ENCODE data around the gene ZCCHC14.

The ZCCHC14 gene

DNA sequence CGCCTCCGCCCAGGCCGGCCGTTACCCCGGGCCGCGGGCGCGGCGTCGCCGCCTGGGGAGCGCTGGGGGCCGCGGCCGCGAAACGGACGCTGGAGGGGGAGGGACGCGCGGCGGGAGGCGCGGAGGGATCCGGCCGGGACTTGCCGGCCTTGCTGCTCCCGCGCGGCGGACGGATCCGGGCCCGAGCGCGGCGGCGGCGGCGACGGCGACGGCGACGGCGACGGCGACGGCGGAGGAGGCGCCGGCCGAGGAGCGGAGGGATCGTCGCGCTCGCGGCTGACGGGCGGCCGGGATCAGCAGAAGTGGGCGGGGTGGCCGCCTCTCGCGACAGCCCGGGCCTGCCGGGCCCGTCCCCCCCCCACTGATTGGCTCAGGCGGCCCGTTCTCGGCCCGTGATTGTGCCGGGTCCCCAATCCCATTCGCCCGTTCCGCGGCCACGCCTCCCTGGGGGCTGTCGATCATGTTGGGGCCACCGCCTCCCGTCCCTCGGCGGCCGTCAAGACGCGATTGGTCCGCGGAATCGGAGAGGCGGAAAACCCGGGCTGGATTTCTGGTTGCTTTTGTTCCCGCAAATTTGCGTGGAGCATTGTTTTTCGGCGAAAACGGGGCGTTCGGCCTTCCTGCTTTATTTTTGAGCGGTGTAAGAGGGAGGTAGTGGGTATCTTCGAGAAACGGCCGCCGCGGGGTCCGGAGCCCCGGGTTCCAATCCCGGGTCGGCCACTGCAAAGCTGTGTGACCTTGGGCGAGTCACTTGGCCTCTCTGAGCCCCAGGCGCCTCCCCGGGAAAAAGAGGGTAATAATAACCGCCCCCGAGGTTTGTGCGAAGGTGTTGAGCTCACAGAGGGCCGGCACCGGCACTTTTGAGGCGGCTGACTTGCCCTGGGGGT is at the start of gene ZCCHC14:
ZCCHC14 (minus strand) TSS at position 304 of the 887 bp plus-strand sequence. CDS start 786 bp downstream, outside the sequence.
- peak; percentile 97 for DNase-seq

DNA sequence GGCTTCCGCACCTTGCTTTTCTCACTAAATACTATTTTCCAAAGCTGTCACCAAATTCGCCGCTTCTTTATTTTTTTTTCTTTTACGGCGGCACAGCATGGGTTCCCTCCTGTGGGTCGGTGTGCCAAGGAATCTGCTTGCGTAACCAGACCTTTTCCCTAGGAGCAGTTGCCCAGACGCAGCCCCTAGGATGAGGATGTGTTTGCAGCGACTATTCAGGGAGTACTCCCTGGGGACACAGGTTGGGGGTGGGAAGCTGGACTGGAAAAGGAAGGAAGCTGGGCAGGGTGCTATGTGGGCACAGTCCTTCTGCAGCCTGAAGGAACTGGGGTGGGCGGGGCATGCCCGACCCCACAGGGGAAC is 49.0 kb upstream of the ZCCHC14 start:
- peak; percentile 12 for DNase-seq

DNA sequence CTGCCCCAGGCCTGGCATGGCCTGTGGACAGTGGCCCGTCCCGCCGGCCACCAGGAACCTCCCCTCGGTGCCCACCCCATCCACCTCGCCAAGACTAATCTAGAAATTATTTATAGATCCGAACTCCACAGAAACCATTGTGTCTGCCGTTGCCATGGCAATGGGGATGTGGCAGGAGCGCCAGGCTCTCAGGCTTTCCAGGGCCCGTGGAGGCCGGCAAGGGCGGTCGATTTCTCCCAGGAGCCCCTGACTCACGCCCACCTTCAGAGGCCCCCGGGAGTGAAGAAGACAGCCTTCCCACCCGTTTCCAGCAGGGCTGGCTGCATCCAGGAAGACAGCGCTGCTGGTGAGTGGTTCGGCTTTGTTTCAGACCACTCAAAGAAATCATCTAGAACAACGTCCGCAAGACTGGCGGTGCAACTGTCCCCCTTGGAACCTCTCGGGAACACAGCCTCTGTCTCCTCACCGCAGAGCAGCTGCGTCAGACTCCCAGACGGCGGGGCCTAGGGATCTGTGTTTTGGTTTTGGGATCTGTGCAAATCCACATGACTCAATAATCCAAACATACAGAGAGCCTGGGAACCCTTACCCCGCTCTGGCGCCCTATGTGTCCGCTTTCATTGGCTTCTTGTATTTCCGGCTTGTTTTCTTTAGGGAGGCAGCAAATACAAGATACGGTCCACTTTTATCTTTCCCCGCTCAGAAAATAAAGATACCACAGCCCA is 48.5 kb upstream of the ZCCHC14 start:
- no peak for DNase-seq

DNA sequence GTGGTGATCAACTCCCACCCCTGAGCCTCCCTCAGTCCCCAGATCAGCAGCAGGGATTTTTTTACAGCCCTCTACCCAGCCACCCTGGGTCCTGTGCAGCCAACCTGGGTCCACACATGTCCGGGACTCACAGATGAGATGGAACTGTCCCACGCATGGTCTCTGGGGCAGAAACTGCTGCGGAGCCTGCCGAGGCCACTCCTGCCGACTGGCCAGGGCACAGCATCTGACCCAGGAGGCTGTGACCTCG is 48.0 kb upstream of the ZCCHC14 start:
- DNase-seq, result no peak

DNA sequence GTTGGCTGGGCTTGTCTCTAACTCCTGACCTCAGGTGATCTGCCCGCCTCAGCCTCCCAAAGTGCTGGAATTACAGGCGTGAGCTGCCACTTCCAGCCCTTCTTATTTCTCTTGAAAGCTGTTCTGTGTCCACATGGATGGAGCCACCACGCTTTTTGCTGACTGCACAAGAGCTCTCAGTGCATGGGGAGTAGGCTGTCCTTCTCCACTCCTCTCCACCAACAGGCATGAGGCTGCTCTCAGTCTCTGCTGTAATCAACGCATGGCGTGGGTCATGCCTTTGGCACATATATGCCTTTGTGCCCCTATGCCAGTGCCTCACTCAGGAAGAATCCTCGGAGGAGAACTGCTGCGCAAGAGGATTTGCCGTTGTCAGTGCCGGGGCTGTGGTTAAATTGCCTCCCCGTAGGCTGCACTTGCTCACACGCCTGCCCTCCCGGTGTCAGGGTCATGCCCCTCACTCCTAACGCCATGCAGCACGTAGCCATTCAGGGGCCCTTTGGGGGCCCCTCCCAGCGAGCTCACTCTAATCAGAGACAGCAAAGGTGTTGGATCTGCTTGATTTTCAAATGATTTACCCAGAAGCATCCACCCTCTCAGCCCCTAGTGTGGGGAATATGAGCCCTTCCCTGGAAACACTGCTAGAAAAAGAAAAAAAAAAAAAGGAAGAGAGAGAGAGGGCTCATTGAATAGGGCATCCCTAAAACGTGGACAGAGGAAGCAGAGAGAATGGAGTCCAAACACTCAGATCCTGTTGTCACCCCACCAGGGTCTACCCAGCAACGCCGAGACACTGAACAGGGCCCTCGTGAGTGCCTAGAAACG is 47.5 kb upstream of the ZCCHC14 start:
- no peak for DNase-seq

DNA sequence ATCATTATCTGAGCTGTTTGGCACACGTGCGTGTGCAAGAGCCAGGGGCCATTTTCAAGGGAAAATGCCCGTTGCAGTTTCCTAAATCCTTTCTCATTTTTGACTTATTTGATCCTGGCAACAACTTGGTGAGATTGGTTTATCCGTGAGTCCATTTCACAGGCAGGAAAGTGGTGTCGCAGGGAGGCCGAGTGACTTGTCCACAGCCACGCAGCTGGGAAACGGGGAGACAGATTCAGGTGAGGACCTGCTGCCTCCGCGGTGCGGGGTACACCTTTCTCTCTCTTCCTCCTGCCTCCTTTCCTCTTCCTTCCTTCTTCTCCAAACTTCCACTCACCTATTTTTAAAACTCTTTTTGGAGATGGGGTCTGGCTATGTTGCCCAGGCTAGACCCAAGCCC is 46.3 kb upstream of the ZCCHC14 start:
- no peak for DNase-seq

DNA sequence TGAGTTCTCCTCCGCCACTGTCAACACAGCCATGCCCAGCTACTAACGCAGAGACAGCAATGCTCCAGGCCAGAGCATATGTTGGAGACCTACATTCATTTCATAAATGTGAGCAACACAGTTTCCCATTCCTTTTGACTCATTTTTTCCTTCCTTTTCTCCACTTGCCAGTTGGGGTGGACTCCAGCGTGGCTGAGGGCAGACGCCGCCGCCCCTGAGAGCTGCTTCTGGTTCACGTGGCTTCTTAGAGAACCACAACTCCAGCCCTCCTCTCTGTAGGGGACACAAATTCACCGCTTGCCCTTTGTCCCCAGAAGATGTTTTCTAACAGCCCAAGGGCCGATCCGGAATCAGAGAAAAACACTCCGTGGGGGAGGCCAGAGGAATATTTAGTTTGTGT is 45.8 kb upstream of the ZCCHC14 start:
- DNase-seq, result no peak

DNA sequence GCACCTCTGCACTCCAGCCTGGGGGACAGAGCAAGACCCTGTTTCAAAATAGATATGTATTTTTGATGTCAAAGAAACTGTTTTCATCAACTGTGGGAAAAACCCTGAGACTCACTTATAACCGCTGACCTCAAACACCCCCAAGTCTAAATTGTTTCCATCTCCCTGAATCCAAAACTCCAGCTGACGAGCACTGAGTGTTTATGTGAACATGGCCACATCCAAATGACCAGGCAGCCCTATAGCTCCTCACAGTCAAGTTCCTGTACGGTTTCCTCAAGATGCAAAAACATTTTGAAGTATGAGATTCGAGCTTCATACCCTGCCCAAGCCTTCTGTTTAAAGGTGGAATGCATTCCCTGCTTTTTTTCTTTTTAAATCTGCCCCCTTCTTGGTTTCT is 45.3 kb upstream of the ZCCHC14 start:
- no peak for DNase-seq

DNA sequence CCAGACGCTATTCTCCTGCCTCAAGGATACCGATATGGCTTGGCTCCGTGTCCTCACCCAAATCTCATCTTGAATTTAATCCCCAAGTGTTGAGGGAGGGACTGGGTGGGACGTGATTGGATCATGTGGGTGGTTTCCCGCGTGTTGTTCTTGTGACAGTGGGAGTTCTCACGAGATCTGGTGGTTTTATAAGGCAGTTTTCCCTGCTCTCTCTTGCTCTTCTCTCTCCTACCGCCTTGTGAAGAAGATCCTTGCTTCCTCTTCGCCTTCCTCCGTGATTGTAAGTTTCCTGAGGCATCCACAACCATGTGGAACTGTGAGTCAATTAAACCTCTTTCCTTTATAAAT is 43.9 kb upstream of the ZCCHC14 start:
- DNase-seq, result no peak

DNA sequence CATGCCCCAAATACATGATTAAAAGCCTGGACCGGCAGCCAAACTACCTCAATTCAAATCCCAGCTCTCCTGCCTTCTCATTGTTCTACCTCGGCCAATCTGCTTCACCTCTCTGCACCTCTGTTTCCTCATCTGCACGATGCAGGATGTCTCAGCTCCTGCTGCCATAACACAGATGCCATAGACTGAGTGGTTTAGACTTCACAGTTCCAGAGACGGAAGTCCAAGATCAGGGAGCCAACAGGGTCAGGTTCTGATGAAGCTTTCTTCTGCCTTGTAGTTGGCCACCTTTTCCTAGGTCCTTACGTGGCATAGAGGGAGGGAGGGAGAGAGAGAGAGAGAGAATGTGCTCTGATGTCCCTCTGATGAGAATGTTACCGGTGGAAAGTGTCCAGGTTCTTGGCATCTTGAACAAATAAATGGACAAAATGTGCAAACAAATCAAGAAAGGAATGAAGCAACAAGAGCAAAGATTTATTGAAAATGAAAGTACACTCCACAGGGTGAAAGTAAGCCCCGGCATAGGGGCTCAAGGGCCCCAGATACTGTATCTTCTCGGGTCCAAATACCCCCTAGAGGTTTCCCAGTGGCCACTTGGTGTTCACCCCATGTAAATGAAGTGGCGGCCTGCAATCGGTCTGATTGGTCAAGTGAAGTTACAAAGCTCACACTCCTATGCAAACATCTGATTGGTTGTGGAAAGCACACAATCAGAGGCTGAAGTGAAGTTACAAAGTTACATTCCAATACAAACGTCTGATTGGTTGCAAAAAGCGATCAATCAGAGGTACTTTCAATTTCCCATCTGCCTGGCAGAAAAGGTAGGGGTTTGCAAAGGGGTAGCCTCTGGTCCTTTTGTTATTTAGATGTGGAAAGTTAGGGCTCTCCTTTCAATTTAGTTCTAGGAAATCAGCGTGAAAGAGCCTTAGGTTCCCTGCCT is 43.3 kb upstream of the ZCCHC14 start:
- no peak for DNase-seq

DNA sequence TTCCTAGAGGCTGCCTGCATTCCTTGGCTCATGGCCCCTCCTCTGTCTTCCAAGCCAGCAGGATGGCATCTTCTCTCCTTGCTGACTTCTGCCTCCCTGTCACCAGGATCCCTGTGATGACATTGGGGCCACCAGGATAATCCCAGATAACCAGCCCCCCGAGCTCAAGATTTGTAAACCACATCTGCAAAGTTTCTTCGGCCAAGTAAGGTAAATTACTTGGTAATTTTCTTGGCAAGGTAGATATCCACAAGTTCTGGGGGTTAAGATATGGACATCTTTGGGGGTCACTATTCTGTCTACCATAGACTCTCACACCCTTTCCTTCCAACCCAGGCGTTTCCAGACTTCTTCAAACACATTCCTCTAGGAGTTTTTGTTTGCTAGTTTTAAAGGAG is 42.6 kb upstream of the ZCCHC14 start:
- DNase-seq, result no peak

DNA sequence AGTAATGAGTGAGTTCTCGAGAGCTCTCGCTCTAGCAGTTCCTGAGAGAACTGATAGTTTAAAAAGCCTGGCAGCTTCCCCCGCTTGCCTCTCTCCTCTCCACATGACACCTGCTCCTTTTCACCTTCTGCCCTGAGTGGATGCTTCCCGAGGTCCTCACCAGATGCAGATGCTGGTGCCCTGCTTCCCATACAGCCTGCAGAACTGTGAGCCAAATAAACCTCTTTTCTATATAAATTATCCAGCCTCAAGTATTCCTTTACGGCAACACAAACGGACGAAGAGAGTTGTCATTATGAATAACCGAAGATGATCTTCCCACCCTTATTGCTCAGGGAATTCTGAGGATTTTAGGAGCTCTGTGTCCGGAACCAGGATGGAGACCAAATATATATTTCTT is 41.9 kb upstream of the ZCCHC14 start:
- no peak for DNase-seq

DNA sequence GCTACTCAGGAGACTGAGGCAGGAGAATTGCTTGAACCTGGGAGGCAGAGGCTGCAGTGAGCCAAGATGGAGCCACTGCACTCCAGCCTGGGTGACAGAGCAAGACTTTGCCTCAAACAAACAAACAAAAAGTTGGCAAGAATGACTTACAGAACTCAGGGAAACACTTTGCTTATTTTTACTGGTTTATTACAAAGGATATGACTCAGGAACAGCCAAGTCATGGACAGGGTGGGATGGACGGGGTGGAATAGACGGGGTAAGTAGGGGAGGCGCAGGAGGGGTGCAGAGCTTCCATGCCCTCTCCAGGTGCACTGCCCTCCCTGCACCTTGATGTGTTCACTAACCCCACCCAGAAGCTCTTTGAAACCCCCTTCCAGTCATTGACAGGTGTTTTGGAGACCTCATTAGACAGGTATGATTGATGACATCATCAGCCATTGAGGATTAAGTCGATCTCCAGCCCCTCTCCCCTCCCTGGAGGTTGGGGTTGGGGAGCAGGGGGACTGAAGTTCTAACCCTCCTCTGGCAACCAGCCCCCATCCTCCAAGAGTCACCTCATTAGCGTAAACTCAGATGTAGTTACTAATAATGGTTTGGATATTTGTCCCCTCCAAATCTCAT is 41.3 kb upstream of the ZCCHC14 start:
- no peak for DNase-seq

DNA sequence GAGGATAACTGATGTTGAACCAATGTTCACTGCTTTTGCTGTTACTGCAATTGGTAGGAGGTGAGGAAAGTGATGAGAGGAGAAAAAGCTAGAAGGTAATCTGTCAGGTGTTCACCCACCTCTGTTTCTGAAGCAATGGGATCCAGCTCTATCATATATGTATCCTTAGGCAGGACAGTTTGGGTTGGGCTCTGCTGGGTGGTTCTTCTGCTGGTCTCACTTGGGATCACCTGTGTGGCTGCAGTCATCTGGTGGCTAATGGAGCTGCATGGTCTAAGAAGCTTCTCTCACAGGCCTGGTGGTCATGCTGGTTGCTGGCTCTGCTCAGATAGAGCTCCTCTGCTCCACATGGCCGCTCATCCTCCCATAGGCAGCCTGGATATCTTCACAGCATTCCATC is 40.2 kb upstream of the ZCCHC14 start:
- no peak for DNase-seq

DNA sequence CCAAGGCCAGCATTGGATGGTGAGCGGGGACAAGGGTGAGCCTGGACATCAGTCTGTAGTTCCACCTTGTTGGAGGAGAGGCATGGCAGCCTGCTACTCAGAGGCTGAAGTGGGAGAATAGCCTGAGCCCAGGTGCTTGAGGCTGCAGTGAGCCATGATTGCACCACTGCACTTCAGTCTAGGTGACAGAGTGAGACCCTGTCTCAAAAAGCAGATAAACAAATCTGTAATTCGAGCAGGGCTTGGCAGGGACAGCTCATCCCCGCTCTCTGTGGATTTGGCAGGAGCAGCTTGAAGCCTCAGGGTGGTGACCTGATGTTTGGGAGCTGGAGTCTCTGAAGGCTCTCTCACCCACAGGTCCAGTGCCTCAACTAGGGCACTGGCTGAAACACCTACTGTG is 38.6 kb upstream of the ZCCHC14 start:
- no peak for DNase-seq

DNA sequence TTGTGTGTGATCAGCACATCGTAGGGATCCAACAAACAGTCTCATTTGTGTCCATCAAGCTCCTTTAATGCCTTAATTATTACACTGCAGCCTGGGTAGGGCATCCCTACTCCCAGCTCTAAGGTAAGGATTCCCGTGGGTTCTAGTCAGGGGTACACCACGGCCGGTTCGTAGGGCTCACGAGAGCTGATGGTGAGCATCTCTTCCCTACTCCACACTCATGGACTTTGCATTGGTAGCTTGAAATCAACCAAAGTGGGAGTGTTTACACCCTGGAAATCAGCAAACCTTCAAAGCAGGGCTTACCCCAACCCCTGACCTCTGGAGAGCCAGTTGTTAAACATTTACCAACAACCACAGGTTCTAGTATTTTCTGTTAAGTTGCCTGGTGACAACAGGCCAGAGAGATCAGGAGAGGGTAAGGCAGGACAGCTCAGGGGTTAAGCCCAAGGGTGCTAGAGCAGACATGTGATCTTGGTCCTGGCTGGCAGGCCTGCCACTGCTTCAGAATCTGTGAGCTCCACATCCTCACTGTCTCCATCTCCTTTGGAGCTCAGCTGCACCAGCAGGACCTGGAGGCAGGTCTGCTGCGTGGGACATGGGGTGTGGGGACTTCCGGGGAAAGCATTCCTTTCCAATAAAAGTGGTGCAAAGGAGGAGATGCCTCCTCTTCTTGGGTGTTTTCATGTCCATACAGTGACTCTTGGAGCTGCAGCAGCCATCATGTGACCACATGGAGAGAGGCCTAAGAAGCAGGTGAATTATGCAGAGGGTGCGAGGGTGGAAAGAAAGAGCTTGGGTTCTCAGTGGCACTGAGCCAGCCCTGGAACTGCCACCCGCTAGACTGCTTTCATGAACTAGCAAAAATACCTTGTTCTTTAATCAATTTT is 36.1 kb upstream of the ZCCHC14 start:
- no peak for DNase-seq

DNA sequence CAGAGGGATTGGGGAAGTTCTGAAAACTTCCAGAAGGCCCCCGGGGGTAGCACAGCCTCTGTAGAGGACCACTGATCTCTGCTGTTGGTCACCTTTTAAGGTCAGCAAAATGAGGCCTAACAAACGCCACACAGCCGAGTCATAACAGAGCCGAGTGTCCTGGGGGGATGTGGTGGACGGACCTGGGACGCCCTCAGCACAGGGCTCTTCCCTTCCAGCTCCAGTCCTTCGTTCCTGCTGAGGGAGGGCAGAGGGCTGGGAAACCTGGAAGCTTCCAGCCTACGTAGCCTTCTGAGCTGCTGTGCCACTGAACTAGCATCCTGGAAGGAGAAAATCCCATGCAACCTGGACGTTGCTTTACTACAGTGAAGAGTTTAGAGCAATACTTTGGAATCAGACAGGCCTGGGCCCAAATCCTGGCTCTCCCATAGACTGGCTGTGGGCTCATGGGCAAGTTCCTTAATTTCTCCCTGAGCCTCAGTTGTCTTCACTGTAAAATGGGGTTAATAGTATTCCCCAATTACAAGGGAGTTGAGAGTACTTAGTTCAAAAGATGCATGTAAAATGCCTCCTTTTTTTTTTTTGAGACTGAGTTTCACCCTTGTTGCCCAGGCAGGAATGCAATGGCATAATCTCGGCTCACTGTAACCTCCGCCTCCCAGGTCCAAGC is 34.4 kb upstream of the ZCCHC14 start:
- DNase-seq, result no peak

DNA sequence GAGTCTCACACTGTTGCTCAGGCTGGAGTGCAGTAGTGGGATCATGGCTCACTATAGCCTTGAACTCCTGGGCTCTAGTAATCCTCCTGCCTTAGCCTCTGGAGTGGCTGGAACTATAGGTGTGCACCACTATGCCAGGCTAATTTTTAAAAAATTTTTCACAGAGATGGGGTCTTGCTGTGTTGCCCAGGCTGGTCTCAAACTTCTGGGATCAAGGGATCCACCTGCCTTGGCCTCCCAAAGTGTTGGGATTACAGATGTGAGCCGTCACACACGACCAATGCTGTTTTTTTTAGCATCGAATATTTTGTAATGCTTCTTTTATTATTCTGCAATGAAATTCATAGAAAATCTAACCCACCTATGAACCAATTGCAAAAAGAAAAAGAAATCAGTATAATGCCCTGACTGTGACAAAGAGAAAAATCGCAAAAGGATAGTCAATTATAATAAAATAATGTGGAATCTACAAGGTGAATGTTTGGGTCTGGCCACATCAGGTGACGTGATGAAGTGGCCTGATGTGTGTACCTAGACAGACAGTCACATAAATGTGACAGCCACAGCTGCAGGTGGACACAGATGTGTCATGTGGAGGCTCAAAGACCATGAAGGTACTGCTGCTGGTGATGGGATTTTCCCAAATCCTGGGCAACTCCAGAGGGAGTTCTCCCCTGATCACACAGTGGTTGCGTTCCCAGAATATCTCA is 33.6 kb upstream of the ZCCHC14 start:
- DNase-seq, result no peak

DNA sequence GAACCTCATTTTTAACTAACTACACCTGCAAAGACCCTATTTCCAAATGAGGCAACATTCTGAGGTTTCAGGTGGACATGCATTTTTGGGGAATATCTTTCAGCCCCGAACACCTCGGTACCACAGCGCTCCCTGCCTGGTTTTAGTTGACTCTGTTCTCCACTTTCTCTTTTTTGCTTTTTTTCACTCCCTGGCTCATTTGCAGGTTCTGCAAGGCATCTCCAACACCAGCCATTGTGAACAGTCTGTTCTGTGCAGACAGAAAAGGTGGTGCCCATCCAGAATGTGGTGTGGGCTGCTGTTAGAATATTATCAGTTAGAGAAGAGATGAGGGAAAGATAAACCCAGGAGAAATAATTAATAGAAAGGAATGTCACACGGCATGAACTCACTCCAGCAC is 32.5 kb upstream of the ZCCHC14 start:
- no peak for DNase-seq

DNA sequence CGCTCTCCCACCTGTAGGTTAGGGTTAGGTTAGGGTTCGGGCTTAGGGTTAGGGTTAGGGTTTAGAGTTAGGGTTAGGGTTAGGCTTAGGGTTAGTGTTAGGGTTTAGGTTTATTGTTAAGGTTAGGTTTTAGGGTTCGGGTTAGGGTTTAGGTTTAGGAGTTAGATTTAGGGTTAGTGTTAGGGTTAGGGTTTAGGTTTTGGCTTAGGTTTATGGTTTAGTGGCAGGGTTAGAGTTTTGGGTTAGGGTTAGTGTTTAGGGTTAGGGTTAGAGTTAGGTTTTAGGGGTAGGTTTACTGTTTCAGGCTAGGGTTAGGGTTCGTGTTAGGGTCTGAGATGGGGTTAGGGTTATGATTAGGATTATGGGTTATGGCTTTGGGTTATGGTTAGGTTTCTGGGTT is 31.6 kb upstream of the ZCCHC14 start:
- DNase-seq, result no peak

All from NCI-H69 (cell line).